ENCODE data around the gene MCCC1. TPM values are rescaled to one million over a fixed set of nuclear protein-coding genes. Genes with fewer than 3 reads are reported as not detected.

The MCCC1 gene
- total and polyA plus RNA-seq, 2 of the 13 experiments (the other 11 are each of a cell fraction or from before 2014, with no cell fraction given), result 11.7 to 30.1 TPM

DNA sequence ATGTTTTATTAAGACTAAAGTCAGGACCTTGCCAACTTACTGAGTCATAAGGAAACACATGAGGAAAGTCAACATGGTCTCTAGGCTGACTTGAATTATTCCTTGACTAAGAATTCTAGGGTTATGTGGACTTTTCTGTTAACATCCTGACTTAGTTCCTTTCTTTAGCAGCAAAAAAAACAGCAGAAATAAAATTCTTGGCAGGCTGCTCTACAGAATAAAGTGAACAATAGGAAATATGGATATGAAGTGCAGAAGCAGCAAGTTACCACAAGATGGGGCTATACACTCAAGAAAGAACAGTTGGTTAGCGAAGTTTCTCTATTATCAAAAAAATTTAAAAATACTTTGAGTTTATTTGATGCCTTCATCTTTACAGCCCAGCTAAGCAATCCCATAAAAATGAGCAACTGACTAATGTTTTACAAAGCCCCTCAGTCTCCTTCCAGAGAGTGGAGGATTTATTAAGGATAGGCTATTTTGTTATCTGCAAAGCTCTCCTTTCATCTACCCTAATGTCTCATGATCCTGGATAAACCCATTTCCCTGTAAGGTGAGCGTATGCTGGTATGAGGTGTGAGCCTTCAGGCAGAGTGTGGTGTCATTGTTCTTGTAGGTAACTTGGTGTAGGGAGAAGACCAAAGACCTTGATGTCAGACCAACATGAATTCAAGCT is 23.1 kb upstream of the MCCC1 start:
- no peaks in the 10 kb centered on the region for H4K20me1 ChIP-seq (ENCODE audit: insufficient read depth, low read length)
- ChIA-PET CTCF (ENCODE audit: low intra/inter-chr PET ratio, low total read pairs) (interaction anchor here (1.1 to 4.0 kb wide), 4 partner anchors 56 to 263 kb away, joined by 3 to 34 read pairs (median 18); no protein-coding TSS in a partner anchor), POLR2A (no interaction called here)
- H3K9ac ChIP-seq (ENCODE audit: insufficient read depth, low read depth, low read length), result no peak overlapping the region
- H3K36me3 ChIP-seq (replicated peaks in 1 of 2; ENCODE audit: control insufficient read depth in 1 of 2, insufficient read depth in 2 of 2, low read length in 2 of 2), result no peaks in the 10 kb centered on the region
- BruUV-seq (replicated peaks), result no TSS peak
- TF ChIP-seq, protein P1, sequence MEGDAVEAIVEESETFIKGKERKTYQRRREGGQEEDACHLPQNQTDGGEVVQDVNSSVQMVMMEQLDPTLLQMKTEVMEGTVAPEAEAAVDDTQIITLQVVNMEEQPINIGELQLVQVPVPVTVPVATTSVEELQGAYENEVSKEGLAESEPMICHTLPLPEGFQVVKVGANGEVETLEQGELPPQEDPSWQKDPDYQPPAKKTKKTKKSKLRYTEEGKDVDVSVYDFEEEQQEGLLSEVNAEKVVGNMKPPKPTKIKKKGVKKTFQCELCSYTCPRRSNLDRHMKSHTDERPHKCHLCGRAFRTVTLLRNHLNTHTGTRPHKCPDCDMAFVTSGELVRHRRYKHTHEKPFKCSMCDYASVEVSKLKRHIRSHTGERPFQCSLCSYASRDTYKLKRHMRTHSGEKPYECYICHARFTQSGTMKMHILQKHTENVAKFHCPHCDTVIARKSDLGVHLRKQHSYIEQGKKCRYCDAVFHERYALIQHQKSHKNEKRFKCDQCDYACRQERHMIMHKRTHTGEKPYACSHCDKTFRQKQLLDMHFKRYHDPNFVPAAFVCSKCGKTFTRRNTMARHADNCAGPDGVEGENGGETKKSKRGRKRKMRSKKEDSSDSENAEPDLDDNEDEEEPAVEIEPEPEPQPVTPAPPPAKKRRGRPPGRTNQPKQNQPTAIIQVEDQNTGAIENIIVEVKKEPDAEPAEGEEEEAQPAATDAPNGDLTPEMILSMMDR (CRISPR knock-in tag; IDR thresholded peaks at IDR 0.05), result peak; percentile 71
- TF ChIP-seq SMC3 (IDR thresholded peaks at IDR 0.05; ENCODE audit: low read length), result peak; percentile 80; the same call in 1 of the 2 replicates
- peak; percentile 52 for TF ChIP-seq RAD21 (CRISPR knock-in tag; IDR thresholded peaks at IDR 0.05)
- TF ChIP-seq RELA (CRISPR knock-in tag; IDR thresholded peaks at IDR 0.05), result no peak
- TF ChIP-seq STAG1 (CRISPR knock-in tag; IDR thresholded peaks at IDR 0.05), result peak; percentile 75
- no peak for TF ChIP-seq RXRA (CRISPR knock-in tag; IDR thresholded peaks at IDR 0.05)
- peak; percentile 18 for DNase-seq (ENCODE audit: low spot score)
- H3K9me3 ChIP-seq (ENCODE audit: low read length), result no peaks in the 10 kb centered on the region
- H3K27me3 ChIP-seq (ENCODE audit: control insufficient read depth in 1 of 2, insufficient read depth in 2 of 2, low read length in 2 of 2), result peaks cover 0 to 3% of the 10 kb centered on the region in 2 experiments; a peak in 2 of 5 replicates
- no peaks in the 10 kb centered on the region for H3K79me2 ChIP-seq (ENCODE audit: insufficient read depth, low read length)
- WGBS (ENCODE audit: low lambda C conversion rate), result 5% methylated on average over 2 of the region's 2 CpGs
- H2AFZ ChIP-seq (ENCODE audit: low read length), result no peak overlapping the region
- H3K4me2 ChIP-seq (ENCODE audit: low read depth, low read length), result no peak overlapping the region
- no peak for FAIRE-seq
- intact Hi-C loops (cut with micrococcal nuclease; ENCODE audit: unreplicated experiment), result loop anchor here (1.0 kb wide), 4 partner anchors 62 to 264 kb away; no protein-coding TSS in a partner anchor
- H3K27ac ChIP-seq (ENCODE audit: extremely low read length, insufficient read depth, low read length), result no peak overlapping the region
- 0 out of 3 replicates have a peak, but pooled peaks have one; percentile 35 for ATAC-seq
- no peaks in the 10 kb centered on the region for H3K4me1 ChIP-seq (ENCODE audit: insufficient read depth, low read length)
- H3K4me3 ChIP-seq (replicated peaks in 1 of 3; ENCODE audit: insufficient read depth in 1 of 3, low read depth in 2 of 3, low read length in 3 of 3), result no peak overlapping the region
- in situ Hi-C loops (cut with HindIII; ENCODE audit: extremely low pct_ligation_motif_present, low pct_unique_long_range_greater_than_20kb), result loop anchor here (5.0 kb wide), 1 partner anchor 265 kb away; no protein-coding TSS in a partner anchor

Measured in HepG2 (cell line).